GM19324 (cell line): ENCODE measurements around the gene CHRNB2.

Experiments
- ATAC-seq: cut with Tn5 transposase; IDR thresholded peaks from one replicate; pipeline ENCODE4 v1.9.1; 2021; ENCODE audit warnings: mild to moderate bottlenecking, moderate library complexity; ENCODE audit not compliant: unreplicated experiment, low FRiP score

The CHRNB2 gene

GRCh38 chr1:154607609-154608396 is 40.2 kb downstream of the CHRNB2 start, which contains the start of gene ADAR:
ADAR (minus strand) TSS chr1:154608186; CDS start chr1:154608006, 180 bp downstream.
- peak; percentile 80 for ATAC-seq

- no peak for ATAC-seq
Measured at GRCh38 chr1:154608397-154609270, 41.1 kb downstream of the CHRNB2 start.

- no peak for ATAC-seq
Measured at GRCh38 chr1:154609398-154610380, 42.1 kb downstream of the CHRNB2 start.

- ATAC-seq: no peak
Measured at GRCh38 chr1:154611150-154611862, 43.7 kb downstream of the CHRNB2 start.

GRCh38 chr1:154614247-154614646 is 46.7 kb downstream of the CHRNB2 start:
- ATAC-seq: no peak

- no peak for ATAC-seq
Measured at GRCh38 chr1:154614901-154615300, 47.3 kb downstream of the CHRNB2 start.

GRCh38 chr1:154615411-154615810 is 47.8 kb downstream of the CHRNB2 start:
- ATAC-seq: no peak

- ATAC-seq: no peak
Measured at GRCh38 chr1:154616659-154617345, 49.2 kb downstream of the CHRNB2 start.

GRCh38 chr1:154619181-154619948 is 51.8 kb downstream of the CHRNB2 start:
- no peak for ATAC-seq

- ATAC-seq: no peak
Measured at GRCh38 chr1:154620751-154621150, 53.2 kb downstream of the CHRNB2 start.

- no peak for ATAC-seq
Measured at GRCh38 chr1:154621875-154622274, 54.3 kb downstream of the CHRNB2 start.

- ATAC-seq: no peak
Measured at GRCh38 chr1:154622503-154623039, 55.0 kb downstream of the CHRNB2 start.

- ATAC-seq: no peak
Measured at GRCh38 chr1:154623358-154623757, 55.8 kb downstream of the CHRNB2 start.

GRCh38 chr1:154624746-154625643 is 57.4 kb downstream of the CHRNB2 start:
- no peak for ATAC-seq

GRCh38 chr1:154626456-154627256 is 59.1 kb downstream of the CHRNB2 start:
- peak; percentile 7 for ATAC-seq
